Mesenchymal stem cell (in vitro differentiated cells and primary cell): ENCODE data around the gene C22orf39.

ENCODE experiments used
- DNase-seq: peaks from one replicate; pipeline ENCODE4 v3.0.0-alpha.2; 2013
- H2AFZ ChIP-seq: one replicate; pipeline ENCODE4 v1.6.1; 2013; ENCODE audit warnings: low read depth, mild to moderate bottlenecking, control low read depth, inconsistent platforms, low read length, moderate library complexity
- H2AK5ac ChIP-seq: 2 replicates; pipeline ENCODE4 v1.6.1; 2013; ENCODE audit warnings: low read length, moderate library complexity, mild to moderate bottlenecking, inconsistent platforms; ENCODE audit not compliant: severe bottlenecking
- H2BK120ac ChIP-seq: one replicate; pipeline ENCODE4 v1.6.1; 2013; ENCODE audit warnings: low read depth, mild to moderate bottlenecking, inconsistent platforms, low read length, moderate library complexity
- H2BK12ac ChIP-seq, 2 experiments: one replicate each; pipeline ENCODE4 v1.6.1; 2013; ENCODE audit warnings: inconsistent platforms in 2 of 2, low read length in 2 of 2, mild to moderate bottlenecking in 2 of 2, moderate library complexity in 2 of 2, control low read depth in 1 of 2
- H2BK15ac ChIP-seq: one replicate; pipeline ENCODE4 v1.6.1; 2013; ENCODE audit warnings: mild to moderate bottlenecking, low read depth, inconsistent platforms; ENCODE audit not compliant: poor library complexity, severe bottlenecking
- H2BK5ac ChIP-seq: 2 replicates; pipeline ENCODE4 v1.6.1; 2013; ENCODE audit warnings: low read depth, mild to moderate bottlenecking, low read length, control low read depth, inconsistent platforms; ENCODE audit not compliant: poor library complexity, severe bottlenecking
- H3K14ac ChIP-seq, 2 experiments: one replicate each; pipeline ENCODE4 v1.6.1; 2013; ENCODE audit warnings: inconsistent platforms in 2 of 2, low read length in 2 of 2, control low read depth in 1 of 2, mild to moderate bottlenecking in 1 of 2, moderate library complexity in 1 of 2
- H3K18ac ChIP-seq, 2 experiments: one replicate each; pipeline ENCODE4 v1.6.1; 2013; ENCODE audit warnings: inconsistent platforms in 2 of 2, low read length in 2 of 2, control low read depth in 1 of 2, low read depth in 1 of 2, mild to moderate bottlenecking in 1 of 2
- H3K23ac ChIP-seq, 2 experiments: one replicate each; pipeline ENCODE4 v1.6.1; 2013; ENCODE audit warnings: inconsistent platforms in 2 of 2, low read length in 2 of 2, mild to moderate bottlenecking in 2 of 2, moderate library complexity in 2 of 2, control low read depth in 1 of 2
- H3K27ac ChIP-seq: 2 replicates; pipeline ENCODE4 v1.5.1; 2013; ENCODE audit warnings: mild to moderate bottlenecking, moderate library complexity, low read length, control low read depth, inconsistent platforms; ENCODE audit not compliant: poor library complexity, severe bottlenecking
- H3K27me3 ChIP-seq, 2 experiments: 2 replicates each; pipeline versions ENCODE4 v1.6.1 to v1.7.0; 2013; ENCODE audit warnings: low read length in 2 of 2, mild to moderate bottlenecking in 2 of 2, moderate library complexity in 2 of 2, control low read depth in 1 of 2, inconsistent platforms in 1 of 2; ENCODE audit not compliant: control insufficient read depth in 1 of 2, insufficient read depth in 1 of 2
- H3K36me3 ChIP-seq, 2 experiments: 2 replicates each; pipeline versions ENCODE4 v1.6.1 to v1.7.0; 2013; ENCODE audit warnings: low read length in 2 of 2, control low read depth in 1 of 2, inconsistent platforms in 1 of 2, low read depth in 1 of 2, mild to moderate bottlenecking in 1 of 2; ENCODE audit not compliant: insufficient read depth in 2 of 2, control insufficient read depth in 1 of 2
- H3K4ac ChIP-seq, 2 experiments: one replicate each; pipeline ENCODE4 v1.6.1; 2013; ENCODE audit warnings: inconsistent platforms in 2 of 2, low read length in 2 of 2, mild to moderate bottlenecking in 2 of 2, moderate library complexity in 2 of 2, control low read depth in 1 of 2, low read depth in 1 of 2
- H3K4me1 ChIP-seq: 2 replicates; pipeline ENCODE4 v1.6.1; 2013; ENCODE audit warnings: low read depth, low read length, control low read depth; ENCODE audit not compliant: control insufficient read depth, insufficient read depth
- H3K4me2 ChIP-seq: 2 replicates; pipeline ENCODE4 v1.6.1; 2013; ENCODE audit warnings: low read length, mild to moderate bottlenecking, inconsistent platforms; ENCODE audit not compliant: poor library complexity, severe bottlenecking
- H3K4me3 ChIP-seq, 2 experiments: 2 replicates each; pipeline versions ENCODE4 v1.5.1 to v1.7.0; 2013; ENCODE audit warnings: low read length in 2 of 2, mild to moderate bottlenecking in 2 of 2, control low read depth in 1 of 2, low read depth in 1 of 2; ENCODE audit not compliant: insufficient read depth in 1 of 2
- H3K79me1 ChIP-seq: replicated peaks from 2 replicates; pipeline ENCODE4 v1.6.1; 2013; ENCODE audit warnings: mild to moderate bottlenecking, control low read depth, low read length, inconsistent platforms; ENCODE audit not compliant: poor library complexity, severe bottlenecking
- H3K9ac ChIP-seq: 2 replicates; pipeline ENCODE4 v1.7.0; 2013; ENCODE audit warnings: mild to moderate bottlenecking, low read length, moderate library complexity
- H3K9me3 ChIP-seq: 2 replicates; pipeline ENCODE4 v1.7.0; 2013; ENCODE audit warnings: mild to moderate bottlenecking, low read length; ENCODE audit not compliant: control insufficient read depth
- H4K8ac ChIP-seq: one replicate; pipeline ENCODE4 v1.6.1; 2013; ENCODE audit warnings: inconsistent platforms, mild to moderate bottlenecking, low read length, moderate library complexity
- H4K91ac ChIP-seq: one replicate; pipeline ENCODE4 v1.6.1; 2013; ENCODE audit warnings: mild to moderate bottlenecking, low read length, inconsistent platforms
- WGBS: methylation state at CpG from one replicate; pipeline ENCODE4 v1.1.7; 2013; ENCODE audit warnings: mixed read lengths; 5-methylcytosine and 5-hydroxymethylcytosine counted together

C22orf39 gene

GRCh38 chr22:19393704-19394103, 53.8 kb downstream of the C22orf39 start:
- no peak overlapping the region for H3K14ac ChIP-seq
- no peak overlapping the region for H2BK12ac ChIP-seq
- H3K4me3 ChIP-seq: no peak overlapping the region
- no peaks in the 10 kb centered on the region for H3K4me1 ChIP-seq
- H3K9me3 ChIP-seq: no peaks in the 10 kb centered on the region
- no peak overlapping the region for H3K23ac ChIP-seq
- H3K79me1 ChIP-seq: peaks cover 19% of the 10 kb centered on the region
- H4K8ac ChIP-seq: no peak overlapping the region
- H3K27ac ChIP-seq: no peak overlapping the region
- no peak overlapping the region for H3K18ac ChIP-seq
- no peak overlapping the region for H2AK5ac ChIP-seq
- H4K91ac ChIP-seq: no peak overlapping the region
- H2BK120ac ChIP-seq: no peak overlapping the region
- DNase-seq: no peak
- H2BK15ac ChIP-seq: no peak overlapping the region
- no peak overlapping the region for H3K4ac ChIP-seq
- no peak overlapping the region for H3K4me2 ChIP-seq
- H3K36me3 ChIP-seq: peaks cover 79 to 91% of the 10 kb centered on the region in 2 experiments
- H3K27me3 ChIP-seq: no peaks in the 10 kb centered on the region
- 86% methylated on average over 5 of the region's 5 CpGs for WGBS
- H2BK5ac ChIP-seq: no peak overlapping the region
- no peak overlapping the region for H3K9ac ChIP-seq
- no peak overlapping the region for H2AFZ ChIP-seq
